HG02943 (cell line): ENCODE data around the gene DCAF6.

Experiments
- ATAC-seq: cut with Tn5 transposase; IDR thresholded peaks from one replicate; pipeline ENCODE4 v1.9.1; 2021; ENCODE audit warnings: mild to moderate bottlenecking, low read depth, moderate library complexity; ENCODE audit not compliant: unreplicated experiment

Gene DCAF6

DNA sequence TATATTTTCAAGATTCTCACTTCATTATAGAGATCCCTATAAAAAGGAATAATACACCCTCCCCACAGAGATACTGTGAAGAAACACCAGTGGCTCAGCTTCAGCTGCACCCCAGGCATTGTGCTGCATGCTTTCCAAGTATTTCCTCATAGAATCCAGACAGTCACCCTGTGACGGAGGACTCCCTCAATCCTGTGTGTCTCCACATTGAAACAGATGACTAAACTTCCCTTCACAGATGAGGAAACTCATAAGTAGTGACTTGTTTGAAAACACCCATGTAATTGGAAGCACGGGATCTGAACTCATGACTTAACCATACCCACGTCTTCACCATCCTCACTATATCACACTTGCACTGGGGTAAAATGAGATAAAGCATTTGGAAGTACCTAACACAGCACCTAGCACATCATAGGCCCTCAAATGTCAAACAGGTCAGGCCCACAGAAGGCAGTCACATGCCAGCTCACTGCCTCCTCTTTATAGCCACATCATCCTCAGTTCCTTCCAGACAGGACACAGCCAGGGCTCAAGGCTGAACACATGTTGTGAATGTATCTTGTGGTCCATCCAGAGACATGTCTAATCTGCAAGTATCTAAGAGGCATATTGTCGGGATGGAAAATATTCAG lies 145.0 kb downstream of the DCAF6 start:
- no peak for ATAC-seq

DNA sequence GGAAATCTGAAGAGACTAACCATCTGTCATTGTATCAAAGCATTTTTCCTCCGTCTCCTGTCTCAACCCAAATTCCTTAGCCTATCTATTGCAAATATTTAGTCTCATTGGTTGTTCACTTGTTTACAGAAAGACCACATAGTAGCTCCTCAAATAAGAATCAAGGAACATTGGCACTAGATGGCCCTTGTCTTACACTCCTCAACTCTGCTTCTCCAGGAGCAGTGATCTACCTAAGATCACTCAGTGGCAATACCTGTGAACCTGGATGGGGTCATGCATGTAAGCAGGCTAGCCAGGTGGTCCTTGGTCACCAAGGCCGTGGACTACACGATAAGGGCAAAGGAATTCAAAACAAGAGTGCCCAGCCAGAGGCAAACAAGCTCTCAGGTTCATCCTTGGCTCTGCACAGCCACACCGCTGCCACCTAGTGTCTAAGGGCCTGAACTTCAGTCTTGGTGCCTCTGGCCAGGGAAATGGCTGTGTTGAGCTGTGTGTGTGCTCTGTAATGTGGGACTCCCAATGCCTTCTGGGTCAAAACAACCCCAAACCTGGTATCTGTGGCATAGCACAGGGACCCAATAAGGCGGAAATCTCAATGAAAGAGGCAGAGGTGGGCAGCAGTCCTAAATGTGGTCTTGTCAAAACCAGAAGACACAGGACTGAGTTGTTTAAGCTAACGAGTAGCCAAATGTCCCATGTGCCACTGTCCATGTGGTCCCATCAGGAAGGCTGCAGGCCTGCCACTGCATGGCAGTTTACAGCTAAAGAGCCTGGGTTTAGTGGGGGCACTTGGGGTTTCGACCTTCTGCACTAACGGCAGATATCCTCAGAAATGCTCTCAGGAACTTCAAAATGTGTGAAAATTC lies 145.8 kb downstream of the DCAF6 start:
- peak; percentile 76 for ATAC-seq

DNA sequence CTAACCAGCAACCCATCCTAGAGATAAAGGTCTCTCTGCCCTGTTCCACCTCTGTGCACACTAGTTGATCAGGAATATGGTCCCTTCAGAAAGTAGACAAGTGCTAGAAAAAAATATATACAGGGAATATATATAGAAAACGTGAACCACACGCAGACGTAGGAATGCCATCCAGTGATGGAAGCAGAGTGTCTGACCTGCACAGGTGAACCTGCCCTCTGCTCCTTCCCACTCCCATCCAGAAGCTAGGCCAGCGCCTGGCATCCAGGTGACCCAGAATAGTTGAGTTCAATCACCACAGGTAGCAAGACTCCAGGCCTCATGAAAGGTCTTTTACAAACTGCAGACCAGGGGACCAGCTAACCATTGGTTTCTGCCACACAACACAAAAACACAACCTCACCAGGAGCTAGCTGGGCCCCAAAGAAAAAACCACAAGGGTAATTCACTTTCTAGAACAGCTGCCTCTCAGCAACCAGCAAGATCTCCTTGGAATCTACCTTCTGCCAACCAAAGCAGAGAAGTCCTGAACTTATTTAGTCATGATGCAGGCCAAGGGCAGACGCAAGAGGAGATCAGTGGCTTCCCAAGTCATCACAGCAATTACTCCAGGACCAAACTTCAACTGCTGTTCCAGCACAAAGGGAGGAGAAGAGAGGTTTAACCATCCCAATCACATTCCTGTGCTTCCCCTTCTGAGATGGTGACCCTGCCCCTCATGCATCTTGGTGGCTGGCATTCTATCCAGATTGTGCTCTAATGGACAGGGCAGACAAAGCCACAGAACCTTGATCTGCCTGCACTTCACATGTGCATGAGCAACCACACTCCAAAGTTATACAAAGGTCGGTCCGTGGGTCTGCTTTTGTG lies 147.2 kb downstream of the DCAF6 start:
- ATAC-seq, result no peak

DNA sequence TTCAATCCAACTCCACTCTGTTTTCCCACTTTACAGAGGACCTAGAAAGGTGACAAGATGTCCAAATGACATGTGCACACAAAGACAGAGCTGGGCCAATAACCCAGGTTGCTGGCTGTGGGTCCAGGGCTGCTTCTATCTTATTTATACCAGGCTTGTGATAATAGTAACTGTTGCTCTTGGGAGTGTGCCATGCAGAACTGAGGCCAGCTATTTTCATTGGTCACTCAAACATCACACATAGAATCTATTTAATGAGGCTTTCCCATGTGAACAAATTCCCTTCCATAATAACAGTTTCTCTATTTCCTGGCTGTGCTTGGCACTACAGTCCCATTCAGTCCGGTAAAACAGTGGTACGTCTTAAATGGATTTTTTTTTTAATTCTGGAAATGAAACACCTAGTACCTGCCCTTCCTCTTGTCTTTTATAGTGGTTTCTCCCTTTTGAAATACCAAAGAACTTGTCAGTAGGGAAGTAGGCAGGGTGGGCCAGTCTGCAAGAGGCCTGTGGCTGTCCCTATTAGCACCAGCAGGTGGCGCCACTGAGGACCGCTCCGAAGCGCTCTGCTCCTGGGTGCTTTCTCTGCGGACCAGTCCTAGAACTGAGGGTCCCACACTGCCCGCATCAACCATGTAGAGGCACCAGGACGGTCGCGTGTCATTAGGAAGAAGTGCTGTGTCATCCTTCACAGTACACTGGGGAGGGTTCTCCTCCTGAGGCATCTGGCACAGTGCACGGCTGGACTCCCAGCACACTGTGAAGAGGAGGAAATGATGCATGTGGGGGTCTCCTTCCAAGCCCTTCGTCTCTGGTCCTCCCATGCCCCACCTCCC lies 148.1 kb downstream of the DCAF6 start:
- no peak for ATAC-seq

DNA sequence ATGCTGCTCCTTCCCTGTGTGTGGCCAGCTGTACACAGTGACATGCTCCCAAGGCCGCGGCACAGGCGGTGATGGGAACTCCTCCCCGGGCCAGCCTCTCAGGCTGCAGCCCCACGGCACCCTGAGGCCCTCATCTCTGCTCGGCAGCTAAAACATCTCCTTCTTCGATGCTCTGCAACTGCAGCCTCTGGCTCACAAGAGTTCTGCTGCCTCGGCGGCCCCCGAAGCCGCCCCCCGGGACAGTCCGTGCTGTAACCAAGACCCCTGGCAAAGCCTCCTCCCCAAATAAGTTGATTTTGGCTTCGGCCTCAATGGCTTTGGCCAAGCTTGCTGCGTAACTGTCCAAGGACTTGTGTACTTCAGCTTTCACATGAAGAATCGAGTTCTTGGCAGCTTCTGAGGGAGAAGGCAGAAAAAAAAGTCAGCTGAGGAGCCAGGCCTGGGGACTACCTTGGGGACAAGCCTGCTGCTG lies 149.0 kb downstream of the DCAF6 start:
- no peak for ATAC-seq

DNA sequence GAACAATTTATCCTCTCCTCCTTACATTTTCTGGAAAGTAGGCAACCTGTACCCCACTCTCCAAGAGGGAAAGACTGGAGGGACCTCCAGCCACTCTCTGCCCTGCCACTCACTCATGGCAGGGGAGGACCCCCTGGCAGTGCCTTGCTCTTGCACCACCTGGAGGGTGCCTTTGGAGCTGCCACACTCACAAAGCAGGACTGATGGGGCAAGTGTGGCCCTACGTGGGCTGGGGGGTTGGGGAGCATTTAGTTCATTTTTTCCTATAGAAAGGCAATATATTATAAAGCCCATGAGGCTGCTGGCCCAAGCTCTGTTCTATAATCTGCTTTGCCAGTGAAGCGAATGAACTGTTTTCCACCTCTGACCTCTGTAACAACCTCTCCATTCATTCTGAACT lies 150.0 kb downstream of the DCAF6 start:
- ATAC-seq, result no peak

DNA sequence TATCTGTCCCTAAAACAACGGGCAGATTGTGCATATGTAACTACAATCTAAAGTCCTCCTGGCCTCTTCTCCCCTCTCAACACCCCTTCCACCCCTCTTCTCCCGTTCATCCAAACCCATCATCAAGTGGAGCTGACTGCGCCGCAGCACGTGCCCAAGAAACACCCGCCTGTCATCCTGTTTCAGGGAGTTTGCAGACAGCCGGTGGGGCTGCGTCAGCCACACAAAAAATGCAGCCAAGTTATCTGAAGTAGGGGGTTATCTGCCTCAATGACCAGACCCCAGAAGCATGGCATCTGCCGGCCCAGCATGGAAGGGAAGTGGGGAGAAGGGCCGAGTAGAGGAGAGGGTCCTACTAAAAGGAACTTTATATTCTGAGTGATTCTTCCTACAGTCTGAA lies 151.2 kb downstream of the DCAF6 start:
- ATAC-seq, result no peak

DNA sequence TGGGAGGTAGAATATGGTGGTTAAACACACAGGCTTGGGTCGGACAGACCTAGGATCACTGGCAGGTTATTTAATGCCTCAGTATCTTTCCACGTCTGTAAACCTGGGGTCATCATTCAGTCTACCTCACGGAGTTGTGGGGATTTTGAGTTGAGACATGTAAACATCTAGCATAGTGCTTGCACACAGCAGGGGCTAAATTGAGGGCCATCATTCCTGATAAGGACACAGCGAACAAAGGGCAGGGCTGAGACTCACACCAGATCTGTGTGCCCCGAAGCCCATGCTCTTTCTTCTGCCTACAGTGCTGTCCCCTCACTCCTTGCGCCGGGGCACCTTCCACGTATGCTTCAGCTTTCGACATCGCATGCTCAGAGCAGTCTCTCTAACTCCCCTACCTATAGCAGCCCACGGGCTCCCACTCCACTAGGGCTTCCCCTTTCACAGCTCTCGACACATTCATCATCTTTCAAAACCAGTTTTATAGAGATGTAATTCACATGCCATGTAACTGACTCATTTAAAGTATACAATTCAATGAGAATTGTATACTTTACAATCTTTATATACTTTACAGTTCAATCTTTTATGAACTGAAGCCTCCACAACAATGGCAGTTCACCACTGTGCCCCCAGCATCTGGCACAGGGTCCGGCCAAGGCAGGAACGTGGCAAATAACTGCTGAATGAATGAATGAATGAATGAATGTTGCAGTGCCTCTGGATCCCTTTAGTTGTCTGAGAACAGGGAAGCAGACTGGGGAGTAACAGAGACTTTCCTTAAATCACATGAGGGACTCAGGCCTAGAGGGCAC lies 152.2 kb downstream of the DCAF6 start:
- ATAC-seq, result no peak

DNA sequence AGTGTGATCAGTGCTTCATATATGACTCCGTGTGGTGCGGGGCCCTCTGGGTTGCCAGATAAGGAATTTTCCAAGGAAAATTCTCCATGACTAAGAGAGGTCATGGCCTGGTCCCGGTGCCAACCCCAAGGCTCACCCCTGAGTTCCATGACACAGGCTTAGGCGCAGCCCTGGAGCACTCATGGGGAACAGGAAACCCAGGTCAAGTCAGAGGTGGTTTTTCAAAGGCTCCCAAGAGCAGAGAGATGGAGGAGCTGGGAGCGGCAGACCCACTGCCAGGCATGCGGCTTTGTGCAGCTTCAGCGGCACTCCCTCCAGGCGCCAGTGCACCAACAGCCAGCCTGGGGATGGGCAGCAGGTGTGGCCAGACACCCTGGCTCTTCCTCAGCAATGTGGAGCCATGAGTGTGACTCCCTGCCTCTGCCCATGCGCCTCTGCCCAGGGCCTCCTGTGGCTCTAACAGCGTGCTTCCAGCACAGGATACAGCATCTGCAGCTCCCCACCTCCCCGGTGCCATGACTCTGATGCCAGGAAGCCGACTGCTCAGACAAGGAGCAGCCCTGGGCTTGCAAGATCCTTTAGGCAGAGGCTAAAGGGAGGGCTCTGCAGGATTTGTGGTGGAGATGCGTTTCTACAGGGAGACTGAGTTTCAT lies 153.0 kb downstream of the DCAF6 start:
- no peak for ATAC-seq

DNA sequence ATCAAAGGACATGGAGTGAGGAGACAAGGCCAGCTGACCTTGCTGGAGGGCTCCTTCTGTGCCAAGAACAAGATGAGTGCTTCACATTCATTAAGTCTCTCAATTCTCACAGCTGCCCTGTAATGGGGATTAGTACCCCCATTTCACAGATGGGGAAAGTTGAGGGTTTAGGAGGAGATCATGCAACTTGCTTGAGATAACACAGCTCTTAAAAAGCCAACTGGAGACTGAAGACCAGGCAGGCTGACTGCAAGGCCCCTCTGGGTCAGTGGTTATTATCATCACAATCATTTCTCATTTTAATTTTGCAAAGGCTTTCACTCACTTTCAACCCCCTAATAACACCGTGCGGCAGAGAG lies 153.5 kb downstream of the DCAF6 start:
- ATAC-seq, result no peak

DNA sequence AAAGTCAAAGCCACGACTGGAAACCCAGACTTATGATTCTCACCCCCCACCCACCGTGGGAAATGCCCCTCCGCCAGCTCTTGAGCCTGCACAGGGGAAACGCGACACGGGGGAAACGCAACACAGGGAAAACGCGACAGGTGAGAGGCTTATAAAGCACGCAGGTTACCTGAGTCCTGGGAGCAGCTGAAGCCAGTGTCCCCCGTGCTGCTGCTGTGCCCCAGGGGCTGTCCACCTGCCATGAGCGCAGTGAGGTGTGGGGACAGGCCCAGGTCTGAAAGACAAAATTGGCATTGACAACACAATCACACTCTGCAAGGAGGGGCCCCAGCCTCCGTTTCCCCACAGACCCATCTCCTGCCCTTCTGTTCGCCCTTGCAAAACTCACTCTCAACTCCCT lies 153.9 kb downstream of the DCAF6 start:
- no peak for ATAC-seq

DNA sequence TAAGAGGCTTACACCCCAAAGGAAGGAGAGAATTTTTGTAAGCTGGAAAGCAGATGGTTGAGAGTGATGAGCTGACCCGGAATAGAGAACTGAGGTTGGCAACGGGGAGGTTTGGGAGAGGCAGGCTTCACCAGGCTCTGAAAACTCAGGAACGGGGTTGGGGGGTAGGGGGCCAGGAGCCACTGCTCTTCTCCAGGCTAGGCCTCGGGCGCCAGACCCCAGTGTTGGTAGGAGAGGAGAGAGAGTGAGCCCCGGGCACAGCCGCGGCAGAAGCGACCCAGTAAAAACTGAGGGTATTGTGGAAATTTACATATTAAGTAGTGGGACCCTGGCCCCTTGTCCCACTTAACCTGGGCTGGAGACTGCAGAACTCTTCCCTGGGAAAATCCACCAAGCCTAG lies 154.6 kb downstream of the DCAF6 start:
- no peak for ATAC-seq

DNA sequence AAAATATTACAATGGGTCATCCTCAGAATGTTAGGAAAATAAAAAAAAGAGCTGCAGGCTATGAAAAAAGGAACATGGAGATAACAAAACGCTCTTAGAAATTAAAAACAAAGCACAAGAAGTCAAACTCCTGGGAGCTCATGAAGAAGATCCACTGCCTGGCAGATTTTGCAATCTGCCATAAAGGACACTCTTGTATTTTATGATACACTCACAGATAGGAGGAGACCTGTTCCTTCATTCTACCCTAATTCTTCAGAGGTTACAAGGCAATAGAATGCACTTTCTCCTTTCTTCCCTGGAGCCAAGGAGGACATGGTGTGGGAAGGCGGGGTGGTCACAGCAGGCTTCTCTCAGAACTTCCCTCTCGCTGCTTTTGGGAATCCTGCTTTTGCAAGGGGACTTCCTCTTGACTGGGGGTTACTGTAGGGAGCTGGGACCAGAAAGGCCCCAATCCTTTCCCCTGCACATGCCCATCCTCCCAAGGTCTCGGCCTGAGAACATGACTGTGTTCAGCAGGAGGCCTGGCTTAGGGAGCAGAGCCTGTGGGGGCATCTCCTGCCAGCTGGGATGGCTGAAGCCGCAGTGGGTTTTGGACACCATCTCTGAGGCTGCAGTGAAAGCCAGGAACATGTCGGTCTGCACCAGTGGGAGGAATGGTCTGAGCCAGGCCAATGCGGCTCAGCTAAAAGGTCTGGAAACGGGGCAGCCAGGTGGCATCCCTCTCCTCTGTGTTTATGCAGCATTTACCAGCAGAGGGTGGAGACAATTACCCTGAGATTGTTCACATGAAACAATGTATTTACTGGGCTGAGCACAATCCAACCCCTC lies 155.5 kb downstream of the DCAF6 start:
- ATAC-seq, result no peak

DNA sequence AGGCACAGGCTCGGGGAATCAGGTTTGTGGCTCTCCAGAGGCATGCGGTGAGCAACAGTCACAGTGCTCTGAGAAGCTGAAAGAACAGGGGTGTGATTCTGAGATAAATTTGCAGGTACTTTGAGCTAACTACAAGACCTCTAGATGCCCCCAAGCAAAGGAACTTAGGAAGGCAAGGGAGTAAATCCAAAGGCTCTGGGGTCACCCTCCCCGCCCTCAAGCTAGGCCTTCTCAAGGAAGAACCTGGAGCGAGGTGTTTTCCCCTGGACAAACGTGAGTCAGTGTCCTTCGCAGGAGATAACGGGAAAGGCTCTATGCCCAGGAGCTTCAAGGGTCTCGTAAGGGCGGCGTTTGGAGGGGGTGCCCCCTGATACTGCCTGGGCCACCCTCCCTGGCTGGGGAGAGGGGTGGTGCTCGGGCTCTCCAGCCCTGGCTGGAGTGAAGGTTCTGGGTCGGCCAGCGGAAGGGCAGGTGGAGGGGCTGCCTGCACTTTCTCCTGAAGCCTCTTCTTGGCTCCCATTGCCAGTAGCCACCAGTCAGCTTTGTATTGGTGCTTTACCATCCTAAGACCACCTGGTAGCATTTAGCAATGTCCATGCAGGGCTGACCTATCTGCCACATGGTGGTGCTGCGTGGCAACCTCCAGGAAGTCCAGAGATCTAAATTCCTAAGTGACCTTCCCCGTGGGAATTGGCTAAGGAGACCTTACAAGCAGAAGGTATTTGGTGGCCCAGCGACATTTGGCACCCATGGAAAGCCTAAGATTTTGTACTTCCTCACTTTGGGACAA lies 156.3 kb downstream of the DCAF6 start:
- ATAC-seq, result no peak

DNA sequence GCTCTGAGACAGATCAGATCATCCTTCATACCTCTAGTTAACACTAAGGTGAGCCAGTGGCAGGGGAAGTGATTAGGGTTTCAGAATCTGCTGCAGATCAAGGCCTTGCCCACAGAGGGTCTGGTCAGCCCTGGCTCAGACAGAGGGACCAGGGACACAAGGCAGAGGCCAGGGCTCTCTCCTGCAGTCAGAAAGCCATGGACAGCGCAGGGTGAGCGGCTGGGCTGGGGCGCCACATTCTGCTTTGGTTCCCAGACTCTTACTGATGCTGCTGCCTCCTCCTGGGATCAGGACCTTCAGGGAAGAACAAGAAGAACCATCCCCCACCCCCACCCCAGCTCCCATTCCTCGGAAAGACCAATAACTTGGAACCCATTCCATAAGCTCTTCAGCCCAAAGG lies 157.1 kb downstream of the DCAF6 start:
- no peak for ATAC-seq

DNA sequence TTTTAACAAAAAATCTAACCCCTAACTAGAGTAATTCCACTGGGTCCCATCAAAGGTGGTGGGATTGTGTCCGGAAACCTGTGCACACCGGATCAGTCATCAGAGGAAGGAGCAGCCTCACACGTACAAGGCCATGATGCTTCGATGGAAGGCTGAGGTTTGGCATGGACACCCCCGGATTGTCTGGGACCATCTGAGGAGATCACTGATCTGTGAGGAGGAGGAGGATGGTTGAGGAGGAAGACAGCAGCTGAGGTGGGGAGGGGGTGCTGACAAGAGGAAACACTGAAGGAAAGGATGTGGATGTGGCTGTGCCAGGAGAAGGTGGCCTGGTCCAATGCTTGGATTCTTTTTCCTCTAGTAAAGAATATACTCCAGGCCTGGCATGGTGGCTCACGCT lies 159.0 kb downstream of the DCAF6 start:
- ATAC-seq, result no peak
